Breast epithelium (tissue), 3 donors: ENCODE results near the gene TMEM38A.

Experiments used
- POLR2A ChIP-seq: fragments of 450-650 bp; IDR thresholded peaks from one replicate; pipeline ENCODE4 v1.6.1; 2016; ENCODE audit warnings: antibody characterized with exemption, mild to moderate bottlenecking, moderate library complexity
- POLR2AphosphoS5 ChIP-seq, 3 donors: sonication (generic); formaldehyde crosslinking; IDR thresholded peaks; one replicate each; pipeline ENCODE4 v1.6.1; 2017; ENCODE audit warnings: antibody characterized with exemption in 3 of 3
- TF ChIP-seq, protein P1 (sequence below), 3 donors: fragments of 450-650 bp; IDR thresholded peaks; one replicate each; pipeline ENCODE4 v1.5.1; 2016 to 2017; ENCODE audit warnings: antibody characterized with exemption in 3 of 3, mild to moderate bottlenecking in 3 of 3, moderate library complexity in 3 of 3

DNA sequence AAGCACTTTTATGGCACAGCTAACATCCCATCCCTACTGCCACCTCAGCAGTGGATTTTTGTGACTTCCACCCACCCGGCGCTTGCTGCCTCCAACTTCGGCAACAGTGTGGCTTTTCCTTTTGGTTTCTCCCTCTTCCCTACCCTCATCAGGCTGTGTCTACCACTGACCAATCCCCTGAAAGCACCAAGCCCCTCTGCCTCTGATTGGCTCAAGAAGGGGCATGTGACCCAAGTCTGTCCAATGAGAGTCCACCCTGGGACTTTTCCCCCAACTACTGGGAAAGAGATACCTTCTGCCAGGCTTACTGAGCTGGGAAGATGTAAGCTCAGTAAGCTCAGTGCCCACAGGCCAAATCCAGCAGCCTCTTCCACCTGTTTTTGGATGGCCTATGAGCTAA lies 6.8 kb upstream of the TMEM38A start:
- TF ChIP-seq, protein P1, sequence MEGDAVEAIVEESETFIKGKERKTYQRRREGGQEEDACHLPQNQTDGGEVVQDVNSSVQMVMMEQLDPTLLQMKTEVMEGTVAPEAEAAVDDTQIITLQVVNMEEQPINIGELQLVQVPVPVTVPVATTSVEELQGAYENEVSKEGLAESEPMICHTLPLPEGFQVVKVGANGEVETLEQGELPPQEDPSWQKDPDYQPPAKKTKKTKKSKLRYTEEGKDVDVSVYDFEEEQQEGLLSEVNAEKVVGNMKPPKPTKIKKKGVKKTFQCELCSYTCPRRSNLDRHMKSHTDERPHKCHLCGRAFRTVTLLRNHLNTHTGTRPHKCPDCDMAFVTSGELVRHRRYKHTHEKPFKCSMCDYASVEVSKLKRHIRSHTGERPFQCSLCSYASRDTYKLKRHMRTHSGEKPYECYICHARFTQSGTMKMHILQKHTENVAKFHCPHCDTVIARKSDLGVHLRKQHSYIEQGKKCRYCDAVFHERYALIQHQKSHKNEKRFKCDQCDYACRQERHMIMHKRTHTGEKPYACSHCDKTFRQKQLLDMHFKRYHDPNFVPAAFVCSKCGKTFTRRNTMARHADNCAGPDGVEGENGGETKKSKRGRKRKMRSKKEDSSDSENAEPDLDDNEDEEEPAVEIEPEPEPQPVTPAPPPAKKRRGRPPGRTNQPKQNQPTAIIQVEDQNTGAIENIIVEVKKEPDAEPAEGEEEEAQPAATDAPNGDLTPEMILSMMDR (IDR thresholded peaks at IDR 0.05) = no peak
- no peak for TF ChIP-seq POLR2AphosphoS5 (IDR thresholded peaks at IDR 0.05)
- no peak for TF ChIP-seq POLR2A
